GM23248 (cell line): ENCODE data around the gene IRF5. TPM values are rescaled to one million over a fixed set of nuclear protein-coding genes. Genes with fewer than 3 reads are reported as not detected.

Experiments used
- DNase-seq: peaks from one replicate; pipeline ENCODE4 v3.0.0-alpha.2; 2015
- H2AFZ ChIP-seq: fragments of 200-600 bp; sonication (generic); 2 replicates; pipeline ENCODE4 v1.6.1; 2016; ENCODE audit warnings: antibody characterized with exemption
- H3F3A ChIP-seq: fragments of 200-600 bp; sonication (generic); 2 replicates; pipeline ENCODE4 v1.6.1; 2016; ENCODE audit warnings: mild to moderate bottlenecking, antibody characterized with exemption, mixed run types; ENCODE audit not compliant: insufficient read depth
- H3K27ac ChIP-seq: fragments of 200-600 bp; sonication (generic); 2 replicates; pipeline ENCODE4 v1.5.1; 2016; ENCODE audit warnings: mild to moderate bottlenecking
- H3K27me3 ChIP-seq: fragments of 200-600 bp; sonication (generic); replicated peaks from 2 replicates; pipeline ENCODE4 v1.6.1; 2016; ENCODE audit warnings: mild to moderate bottlenecking; ENCODE audit not compliant: insufficient read depth
- H3K36me3 ChIP-seq: fragments of 200-600 bp; sonication (generic); 2 replicates; pipeline ENCODE4 v1.6.1; 2016; ENCODE audit warnings: low read depth, mild to moderate bottlenecking
- H3K4me1 ChIP-seq: fragments of 200-600 bp; sonication (generic); 2 replicates; pipeline ENCODE4 v1.6.1; 2016; ENCODE audit warnings: mild to moderate bottlenecking; ENCODE audit not compliant: insufficient read depth
- H3K4me2 ChIP-seq: fragments of 200-600 bp; sonication (generic); one replicate; pipeline ENCODE4 v1.6.1; 2016; ENCODE audit warnings: mild to moderate bottlenecking; ENCODE audit not compliant: unreplicated experiment
- H3K4me3 ChIP-seq: fragments of 200-600 bp; sonication (generic); 2 replicates; pipeline ENCODE4 v1.5.1; 2016; ENCODE audit warnings: mild to moderate bottlenecking
- H3K79me2 ChIP-seq: fragments of 200-600 bp; sonication (generic); 2 replicates; pipeline ENCODE4 v1.6.1; 2016; ENCODE audit warnings: mild to moderate bottlenecking; ENCODE audit not compliant: insufficient read depth
- H3K9ac ChIP-seq: fragments of 200-600 bp; sonication (generic); 2 replicates; pipeline ENCODE4 v1.6.1; 2016; ENCODE audit warnings: mild to moderate bottlenecking
- H3K9me2 ChIP-seq: fragments of 200-600 bp; sonication (generic); 2 replicates; pipeline ENCODE4 v1.6.1; 2016; ENCODE audit warnings: mixed run types, mild to moderate bottlenecking, moderate library complexity; ENCODE audit not compliant: insufficient read depth
- H3K9me3 ChIP-seq: fragments of 200-600 bp; sonication (generic); one replicate; pipeline ENCODE4 v1.6.1; 2017; ENCODE audit warnings: low read depth
- H4K20me1 ChIP-seq: fragments of 200-600 bp; sonication (generic); 2 replicates; pipeline ENCODE4 v1.6.0; 2016; ENCODE audit not compliant: insufficient read depth
- EZH2 ChIP-seq: fragments of 200-600 bp; sonication (generic); IDR thresholded peaks from 2 replicates; pipeline ENCODE4 v1.6.1; 2018; ENCODE audit warnings: antibody characterized with exemption, mild to moderate bottlenecking; ENCODE audit not compliant: insufficient read depth, poor library complexity, severe bottlenecking
- EZH2phosphoT487 ChIP-seq: fragments of 200-600 bp; sonication (generic); IDR thresholded peaks from 2 replicates; pipeline ENCODE4 v1.6.1; 2018; ENCODE audit warnings: antibody characterized with exemption, moderate library complexity, mild to moderate bottlenecking, low read depth; ENCODE audit not compliant: insufficient read depth
- WGBS, 2 experiments: methylation state at CpG; one replicate each; pipeline ENCODE4 v1.1.6; 2015 to 2017; ENCODE audit warnings: low lambda C conversion rate in 2 of 2, low coverage in 1 of 2; ENCODE audit errors: missing lambda C conversion rate in 2 of 2; 5-methylcytosine and 5-hydroxymethylcytosine counted together
- in situ Hi-C: fragments of 300-500 bp; cut with MboI; formaldehyde crosslinking; loops from 2 replicates; pipeline ENCODE4 v1.15.0; 2020
- polyA plus RNA-seq: library from polyadenylated mRNA; unstranded; fragments of >200 nt; fragmentation: Nextera tagmentation; extraction: Ambion mirVana; gene quantifications from 2 replicates; pipeline ENCODE4 v1.2.1, GENCODE V29; 2016
- total RNA-seq: library from RNA; depleted of rRNA; stranded (reverse); fragments of >200 nt; shearing (Covaris generic); gene quantifications from 2 replicates; pipeline ENCODE4 v1.2.3, GENCODE V29; 2014

Gene IRF5
- total and polyA plus RNA-seq, 2 experiments from 2014 or later = under 0.01 to 0.16 TPM

DNA sequence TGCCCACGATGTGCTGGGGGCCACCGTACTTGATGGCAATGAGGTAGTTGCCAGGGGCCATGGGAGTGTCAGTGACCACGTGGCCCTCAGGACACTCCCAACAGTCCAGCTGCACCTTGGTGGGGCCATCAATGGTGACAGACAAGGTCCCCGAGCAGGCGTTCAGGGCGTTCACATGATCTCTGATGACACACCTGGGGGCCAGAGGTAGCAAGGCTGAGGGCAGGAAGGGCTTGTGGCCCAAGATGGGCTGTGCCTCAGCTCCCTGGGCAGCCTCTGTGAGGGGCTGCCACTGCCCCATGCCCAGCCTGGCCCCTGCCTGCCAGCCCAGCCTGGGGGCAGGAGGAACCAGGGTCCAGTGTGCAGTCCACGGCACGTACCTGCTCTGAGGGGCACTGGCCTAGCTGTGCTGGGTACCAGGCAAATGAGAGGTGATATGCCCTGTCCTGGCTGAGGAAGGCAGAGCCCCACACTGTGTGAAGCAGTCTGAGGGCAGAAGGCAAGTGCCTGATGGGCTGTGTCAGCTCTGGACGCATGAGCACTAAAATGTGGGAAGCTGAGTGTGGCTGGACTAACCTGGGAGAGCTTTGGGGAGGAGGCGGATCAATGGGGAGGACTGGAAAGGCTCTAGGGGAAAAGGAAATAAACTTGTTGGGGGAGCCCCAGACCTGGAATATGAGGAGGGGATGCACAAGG, 23.7 kb upstream of the IRF5 start:
- no peaks in the 10 kb centered on the region for H3K79me2 ChIP-seq
- H3K4me1 ChIP-seq = no peaks in the 10 kb centered on the region
- no peaks in the 10 kb centered on the region for H3K9me2 ChIP-seq
- no peak for DNase-seq
- peaks cover 62% of the 10 kb centered on the region for H3K27me3 ChIP-seq
- WGBS, 2 experiments = 56% methylated on average over 8 to 10 of the region's 10 CpGs
- no peaks in the 10 kb centered on the region for H3K36me3 ChIP-seq
- TF ChIP-seq EZH2phosphoT487 (no peak), EZH2 (no peak)
- no peaks in the 10 kb centered on the region for H4K20me1 ChIP-seq
- no peaks in the 10 kb centered on the region for H3K9me3 ChIP-seq
- no peak overlapping the region for H2AFZ ChIP-seq
- H3K27ac ChIP-seq = no peak overlapping the region
- in situ Hi-C loops = no loop called here
- no peak overlapping the region for H3K4me3 ChIP-seq
- no peak overlapping the region for H3K9ac ChIP-seq
- no peaks in the 10 kb centered on the region for H3F3A ChIP-seq
- no peak overlapping the region for H3K4me2 ChIP-seq

DNA sequence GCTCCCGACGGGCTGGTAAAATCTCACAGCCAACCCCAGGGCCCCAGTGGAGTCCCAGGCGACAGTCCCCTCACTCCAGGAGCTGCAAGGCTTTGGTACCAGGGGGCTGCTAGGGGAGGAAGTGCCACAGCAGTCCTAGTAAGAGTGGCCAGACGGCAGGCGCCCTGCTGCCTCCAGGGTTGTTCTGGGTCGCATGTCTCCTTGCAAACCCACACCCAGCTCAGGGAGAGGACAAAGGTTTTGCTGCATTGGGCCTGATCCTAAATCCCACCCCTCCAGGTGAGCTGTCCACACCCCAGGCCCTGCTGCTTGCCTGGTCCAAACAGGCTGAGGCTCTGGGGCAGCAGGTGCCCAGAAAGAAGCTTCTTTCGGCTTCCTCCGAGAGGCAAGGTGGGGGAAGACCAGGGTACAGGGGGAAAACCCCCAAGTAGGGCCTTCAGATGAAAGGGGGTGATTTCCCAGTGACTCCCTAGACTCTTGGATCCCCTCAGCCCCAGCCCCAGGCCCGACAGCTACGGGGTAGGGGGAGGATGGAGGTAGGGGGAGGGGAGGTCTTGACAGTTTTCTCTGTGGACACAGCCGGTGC, 23.1 kb upstream of the IRF5 start:
- Histone ChIP-seq H3F3A (no peaks in the 10 kb centered on the region), H3K9me3 (no peaks in the 10 kb centered on the region), H3K36me3 (no peaks in the 10 kb centered on the region), H3K27ac (no peak overlapping the region), H3K4me2 (no peak overlapping the region), H3K4me1 (no peaks in the 10 kb centered on the region), H3K4me3 (no peak overlapping the region), H3K9me2 (no peaks in the 10 kb centered on the region), H3K79me2 (no peaks in the 10 kb centered on the region), H2AFZ (no peak overlapping the region), H3K9ac (no peak overlapping the region), H4K20me1 (no peaks in the 10 kb centered on the region), H3K27me3 (peaks cover 60% of the 10 kb centered on the region)
- TF ChIP-seq EZH2 = peak; percentile 52
- no peak for TF ChIP-seq EZH2phosphoT487
- WGBS, 2 experiments = 29 to 36% methylated on average over 7 to 11 of the region's 11 CpGs
- in situ Hi-C loops = no loop called here
- no peak for DNase-seq

DNA sequence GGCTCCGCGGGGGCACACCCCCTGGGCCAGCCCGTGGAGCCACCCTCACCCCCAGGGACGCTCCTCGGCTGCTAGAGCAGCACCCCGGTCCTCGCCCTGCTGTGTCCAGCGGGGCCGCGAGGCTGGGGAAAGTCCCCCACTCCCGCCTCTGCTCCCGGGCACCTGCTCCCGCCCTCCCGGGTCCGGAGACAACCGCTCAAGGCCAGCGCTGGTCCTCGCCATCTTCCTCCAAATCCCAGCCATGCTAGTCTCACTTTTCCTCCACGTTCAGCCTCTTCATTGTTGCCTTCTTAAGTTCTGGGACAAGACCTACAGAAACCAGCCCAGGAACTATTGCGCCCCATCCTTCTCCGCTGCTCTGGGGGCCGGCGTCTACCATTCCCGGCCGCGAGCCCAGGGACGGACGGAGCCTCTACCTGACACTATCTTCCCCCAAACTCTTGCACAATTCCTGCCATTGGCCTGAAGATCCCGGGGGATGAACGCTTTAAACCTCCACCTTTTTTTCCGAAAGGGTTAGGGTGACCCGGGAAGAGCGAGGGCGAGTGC, 22.4 kb upstream of the IRF5 start:
- H3K36me3 ChIP-seq = no peaks in the 10 kb centered on the region
- no peak overlapping the region for H3K4me3 ChIP-seq
- no peaks in the 10 kb centered on the region for H3F3A ChIP-seq
- H4K20me1 ChIP-seq = no peaks in the 10 kb centered on the region
- peaks cover 58% of the 10 kb centered on the region for H3K27me3 ChIP-seq
- H3K79me2 ChIP-seq = no peaks in the 10 kb centered on the region
- WGBS, 2 experiments = 4 to 6% methylated on average over 21 to 33 of the region's 34 CpGs
- no peaks in the 10 kb centered on the region for H3K9me3 ChIP-seq
- no peak overlapping the region for H3K9ac ChIP-seq
- DNase-seq = no peak
- H3K4me2 ChIP-seq = no peak overlapping the region
- in situ Hi-C loops = no loop called here
- H3K9me2 ChIP-seq = no peaks in the 10 kb centered on the region
- H2AFZ ChIP-seq = no peak overlapping the region; the same call in 1 of the 2 replicates
- TF ChIP-seq EZH2phosphoT487 (0 out of 2 replicates have a peak, but pooled peaks have one; percentile 63), EZH2 (peak; percentile 88)
- no peaks in the 10 kb centered on the region for H3K4me1 ChIP-seq
- no peak overlapping the region for H3K27ac ChIP-seq

GRCh38 chr7:128915841-128916642, 21.7 kb upstream of the IRF5 start:
- Histone ChIP-seq H3K79me2 (no peaks in the 10 kb centered on the region), H3K4me2 (no peak overlapping the region), H3K36me3 (no peaks in the 10 kb centered on the region), H3K27me3 (peaks cover 59% of the 10 kb centered on the region), H2AFZ (no peak overlapping the region), H3K4me3 (no peak overlapping the region), H3F3A (no peaks in the 10 kb centered on the region), H3K9me3 (no peaks in the 10 kb centered on the region), H3K9me2 (no peaks in the 10 kb centered on the region), H3K4me1 (no peaks in the 10 kb centered on the region), H3K27ac (no peak overlapping the region), H3K9ac (no peak overlapping the region), H4K20me1 (no peaks in the 10 kb centered on the region)
- DNase-seq = no peak
- WGBS, 2 experiments = 31 to 35% methylated on average over 39 to 63 of the region's 69 CpGs
- in situ Hi-C loops = no loop called here
- TF ChIP-seq EZH2 (no peak), EZH2phosphoT487 (no peak)
